T47D (cell line): ENCODE data around the gene CCDC88C.
"Not testable (repeated sequence)": the region's sequence is repeated elsewhere in the genome, so short reads cannot be mapped to it uniquely, and the experiment has no call there.

Experiments used
- DNase-seq, 2 experiments: peaks; one replicate each; pipeline versions ENCODE4 v3.0.0 to v3.0.0-alpha.2; 2011 to 2012; ENCODE audit warnings: low read depth in 1 of 2, low spot score in 1 of 2
- JUND ChIP-seq: IDR thresholded peaks from 2 replicates; pipeline ENCODE4 v1.6.1; 2012; ENCODE audit warnings: low read depth
- in situ Hi-C: cut with HindIII; loops from 2 replicates; pipeline ENCODE4 v1.10.0; 2016; ENCODE audit warnings: low sequenced_read_pairs, low pct_unique_long_range_greater_than_20kb

Gene CCDC88C

GRCh38 chr14:91413547-91414474 lies 3.8 kb downstream of the CCDC88C start:
- DNase-seq: no peak
- in situ Hi-C loops: no loop called here
- no peak for TF ChIP-seq JUND

- no peak for TF ChIP-seq JUND
- peak in 1 of 2 experiments; percentile 45 for DNase-seq
- in situ Hi-C loops: no loop called here
Observed at GRCh38 chr14:91412939-91413338, 4.7 kb downstream of the CCDC88C start.

- no peak for DNase-seq
- in situ Hi-C loops: no loop called here
- TF ChIP-seq JUND: no peak
Observed at GRCh38 chr14:91410771-91411536, 6.7 kb downstream of the CCDC88C start.

- DNase-seq: no peak
- in situ Hi-C loops: no loop called here
- TF ChIP-seq JUND: no peak
Observed at GRCh38 chr14:91409928-91410718, 7.5 kb downstream of the CCDC88C start.

- DNase-seq, in situ Hi-C loops: not testable (repeated sequence)
Observed at GRCh38 chr14:91409240-91409639, 8.4 kb downstream of the CCDC88C start.

- TF ChIP-seq JUND: no peak
- no peak for DNase-seq
- in situ Hi-C loops: no loop called here
Observed at GRCh38 chr14:91406982-91407381, 10.6 kb downstream of the CCDC88C start.

GRCh38 chr14:91406451-91406850 lies 11.2 kb downstream of the CCDC88C start:
- no peak for DNase-seq
- no peak for TF ChIP-seq JUND
- in situ Hi-C loops: no loop called here

GRCh38 chr14:91405724-91406435 lies 11.7 kb downstream of the CCDC88C start:
- no peak for TF ChIP-seq JUND
- in situ Hi-C loops: no loop called here
- DNase-seq: no peak

GRCh38 chr14:91405241-91405721 lies 12.3 kb downstream of the CCDC88C start:
- no peak for TF ChIP-seq JUND
- in situ Hi-C loops: no loop called here

GRCh38 chr14:91402771-91403600 lies 14.6 kb downstream of the CCDC88C start:
- in situ Hi-C loops: no loop called here
- no peak for DNase-seq
- TF ChIP-seq JUND: no peak

More at GRCh38 chr14:91405241-91405721, 12.3 kb downstream of the CCDC88C start:
- no peak for DNase-seq

GRCh38 chr14:91402348-91402747 lies 15.3 kb downstream of the CCDC88C start:
- TF ChIP-seq JUND: no peak
- in situ Hi-C loops: no loop called here
- no peak for DNase-seq
